ENCODE results near the gene CREBZF.
"Not testable (repeated sequence)": the region's sequence is repeated elsewhere in the genome, so short reads cannot be mapped to it uniquely, and the experiment has no call there.

The CREBZF gene

GRCh38 chr11:85685820-85686459 is 21.0 kb upstream of the CREBZF start, which contains the start of gene CCDC89:
Gene CCDC89 (minus strand): TSS chr11:85686195. CDS start chr11:85686130, 65 bp downstream.
- Histone ChIP-seq H3K27me3 (ENCODE audit: insufficient read depth, low read length) (no peaks in the 10 kb centered on the region), H3K9ac (ENCODE audit: low read depth, low read length) (no peak within 1 kb of the TSS), H3K36me3 (ENCODE audit: insufficient read depth, low read depth, low read length) (no peaks in the 10 kb centered on the region), H3K4me1 (ENCODE audit: insufficient read depth, low read length) (peaks cover 1% of the 10 kb centered on the region; the same call in 1 of the 2 replicates), H3K9me3 (ENCODE audit: insufficient read depth, low read depth, low read length) (no peaks in the 10 kb centered on the region), H3K27ac (ENCODE audit: low read length) (no peak within 1 kb of the TSS), H3K4me3 (ENCODE audit: low read length) (no peak within 1 kb of the TSS)

DNA sequence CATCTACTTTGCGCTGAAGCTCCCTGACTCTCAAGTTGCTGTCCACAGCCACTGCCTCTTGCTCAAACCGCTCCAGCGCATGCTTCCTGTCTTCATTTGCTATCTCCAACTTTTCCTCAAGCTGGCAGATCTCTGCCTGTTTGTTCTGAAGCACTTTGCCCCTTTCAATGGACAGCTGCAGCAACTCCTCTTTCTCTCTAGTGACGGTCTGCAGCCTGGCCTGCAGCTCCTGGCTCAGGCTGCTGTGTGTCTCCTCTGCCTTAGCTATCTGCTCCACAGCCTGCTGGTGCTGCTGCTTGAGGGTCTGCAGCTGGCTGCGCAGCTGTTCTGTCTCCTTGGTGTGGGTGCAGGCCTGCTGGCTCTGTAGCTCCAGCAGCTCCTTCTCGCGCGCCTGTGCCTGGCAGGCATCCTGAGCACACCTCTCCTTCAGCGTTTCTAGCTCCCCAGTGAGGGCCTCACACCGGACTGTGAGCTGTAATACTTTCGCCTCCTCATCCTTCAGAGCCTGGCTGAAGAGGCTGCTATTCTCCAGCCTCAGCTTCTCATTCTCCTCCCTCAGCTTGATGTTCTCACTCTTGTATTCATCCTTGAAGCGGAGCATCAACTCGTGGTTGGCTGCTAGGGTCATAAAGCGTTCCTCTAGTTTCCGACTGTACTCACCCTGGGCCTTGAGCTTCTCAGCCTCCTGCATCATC is 20.3 kb upstream of the CREBZF start:
- H3K4me1 ChIP-seq (ENCODE audit: insufficient read depth, low read length) = peaks cover 5% of the 10 kb centered on the region; the same call in 1 of the 2 replicates
- no peak overlapping the region for H3K27ac ChIP-seq (ENCODE audit: low read length)
- no peak overlapping the region for H3K9ac ChIP-seq (ENCODE audit: low read depth, low read length)
- H3K36me3 ChIP-seq (ENCODE audit: insufficient read depth, low read depth, low read length) = no peaks in the 10 kb centered on the region
- no peaks in the 10 kb centered on the region for H3K27me3 ChIP-seq (ENCODE audit: insufficient read depth, low read length)
- no peaks in the 10 kb centered on the region for H3K9me3 ChIP-seq (ENCODE audit: insufficient read depth, low read depth, low read length)
- no peak overlapping the region for H3K4me3 ChIP-seq (ENCODE audit: low read length)

- no peaks in the 10 kb centered on the region for H3K27me3 ChIP-seq (ENCODE audit: insufficient read depth, low read length)
- H3K4me1 ChIP-seq (ENCODE audit: insufficient read depth, low read length) = peaks cover 13% of the 10 kb centered on the region; the same call in 1 of the 2 replicates
- H3K27ac ChIP-seq (ENCODE audit: low read length) = no peak overlapping the region
- H3K36me3 ChIP-seq (ENCODE audit: insufficient read depth, low read depth, low read length) = no peaks in the 10 kb centered on the region
- no peak overlapping the region for H3K9ac ChIP-seq (ENCODE audit: low read depth, low read length)
- no peaks in the 10 kb centered on the region for H3K9me3 ChIP-seq (ENCODE audit: insufficient read depth, low read depth, low read length)
- H3K4me3 ChIP-seq (ENCODE audit: low read length) = no peak overlapping the region
Observed at GRCh38 chr11:85682330-85683305, 17.7 kb upstream of the CREBZF start.

- no peak overlapping the region for H3K9ac ChIP-seq (ENCODE audit: low read depth, low read length)
- H3K36me3 ChIP-seq (ENCODE audit: insufficient read depth, low read depth, low read length) = no peaks in the 10 kb centered on the region
- peaks cover 16% of the 10 kb centered on the region; the same call in 1 of the 2 replicates for H3K4me1 ChIP-seq (ENCODE audit: insufficient read depth, low read length)
- no peak overlapping the region for H3K4me3 ChIP-seq (ENCODE audit: low read length)
- H3K9me3 ChIP-seq (ENCODE audit: insufficient read depth, low read depth, low read length) = no peaks in the 10 kb centered on the region
- H3K27ac ChIP-seq (ENCODE audit: low read length) = no peak overlapping the region
- H3K27me3 ChIP-seq (ENCODE audit: insufficient read depth, low read length) = no peaks in the 10 kb centered on the region
Observed at GRCh38 chr11:85680897-85681296, 16.0 kb upstream of the CREBZF start.

- Histone ChIP-seq H3K27me3 (ENCODE audit: insufficient read depth, low read length) (0 out of 2 replicates have a peak, but pooled peaks cover under 1% of the 10 kb centered on the region), H3K36me3 (ENCODE audit: insufficient read depth, low read depth, low read length) (no peaks in the 10 kb centered on the region), H3K9ac (ENCODE audit: low read depth, low read length) (no peak overlapping the region), H3K4me1 (ENCODE audit: insufficient read depth, low read length) (peaks cover 16% of the 10 kb centered on the region; the same call in 1 of the 2 replicates), H3K27ac (ENCODE audit: low read length) (no peak overlapping the region), H3K4me3 (ENCODE audit: low read length) (no peak overlapping the region), H3K9me3 (ENCODE audit: insufficient read depth, low read depth, low read length) (no peaks in the 10 kb centered on the region)
Observed at GRCh38 chr11:85679576-85679975, 14.6 kb upstream of the CREBZF start.

GRCh38 chr11:85673393-85673792 is 8.5 kb upstream of the CREBZF start:
- H3K4me3 ChIP-seq (ENCODE audit: low read length) = no peak overlapping the region
- no peaks in the 10 kb centered on the region for H3K9me3 ChIP-seq (ENCODE audit: insufficient read depth, low read depth, low read length)
- no peaks in the 10 kb centered on the region for H3K36me3 ChIP-seq (ENCODE audit: insufficient read depth, low read depth, low read length)
- no peak overlapping the region for H3K27ac ChIP-seq (ENCODE audit: low read length)
- H3K27me3 ChIP-seq (ENCODE audit: insufficient read depth, low read length) = peaks cover 19% of the 10 kb centered on the region; the same call in 1 of the 2 replicates
- peaks cover 4% of the 10 kb centered on the region; the same call in 1 of the 2 replicates for H3K4me1 ChIP-seq (ENCODE audit: insufficient read depth, low read length)
- no peak overlapping the region for H3K9ac ChIP-seq (ENCODE audit: low read depth, low read length)

GRCh38 chr11:85672105-85672902 is 7.4 kb upstream of the CREBZF start:
- H3K9me3 ChIP-seq (ENCODE audit: insufficient read depth, low read depth, low read length) = no peaks in the 10 kb centered on the region
- H3K4me1 ChIP-seq (ENCODE audit: insufficient read depth, low read length) = no peaks in the 10 kb centered on the region; the same call in 1 of the 2 replicates
- no peaks in the 10 kb centered on the region for H3K36me3 ChIP-seq (ENCODE audit: insufficient read depth, low read depth, low read length)
- H3K27me3 ChIP-seq (ENCODE audit: insufficient read depth, low read length) = peaks cover 19% of the 10 kb centered on the region; the same call in 1 of the 2 replicates
- no peak overlapping the region for H3K9ac ChIP-seq (ENCODE audit: low read depth, low read length)
- H3K27ac ChIP-seq (ENCODE audit: low read length) = no peak overlapping the region
- no peak overlapping the region for H3K4me3 ChIP-seq (ENCODE audit: low read length)

GRCh38 chr11:85670949-85671663 is 6.2 kb upstream of the CREBZF start:
- not testable (repeated sequence) for H3K4me1 ChIP-seq (ENCODE audit: insufficient read depth, low read length); H3K9me3 ChIP-seq (ENCODE audit: insufficient read depth, low read depth, low read length); H3K27ac ChIP-seq (ENCODE audit: low read length); H3K36me3 ChIP-seq (ENCODE audit: insufficient read depth, low read depth, low read length); H3K9ac ChIP-seq (ENCODE audit: low read depth, low read length); H3K4me3 ChIP-seq (ENCODE audit: low read length)
- H3K27me3 ChIP-seq (ENCODE audit: insufficient read depth, low read length) = peaks cover 19% of the 10 kb centered on the region; the same call in 1 of the 2 replicates

- Histone ChIP-seq H3K36me3 (ENCODE audit: insufficient read depth, low read depth, low read length) (peaks cover 2% of the 10 kb centered on the region; the same call in 1 of the 2 replicates), H3K4me1 (ENCODE audit: insufficient read depth, low read length) (peaks cover 5% of the 10 kb centered on the region; the same call in 1 of the 2 replicates), H3K27me3 (ENCODE audit: insufficient read depth, low read length) (peaks cover 9% of the 10 kb centered on the region; the same call in 1 of the 2 replicates), H3K9ac (ENCODE audit: low read depth, low read length) (no peak overlapping the region), H3K27ac (ENCODE audit: low read length) (no peak overlapping the region), H3K4me3 (ENCODE audit: low read length) (no peak overlapping the region), H3K9me3 (ENCODE audit: insufficient read depth, low read depth, low read length) (no peaks in the 10 kb centered on the region)
Observed at GRCh38 chr11:85668157-85668556, 3.2 kb upstream of the CREBZF start.

GRCh38 chr11:85666687-85667086 is 1.8 kb upstream of the CREBZF start:
- no peak overlapping the region for H3K4me3 ChIP-seq (ENCODE audit: low read length)
- no peaks in the 10 kb centered on the region for H3K9me3 ChIP-seq (ENCODE audit: insufficient read depth, low read depth, low read length)
- no peaks in the 10 kb centered on the region for H3K27me3 ChIP-seq (ENCODE audit: insufficient read depth, low read length)
- H3K27ac ChIP-seq (ENCODE audit: low read length) = no peak overlapping the region
- H3K9ac ChIP-seq (ENCODE audit: low read depth, low read length) = no peak overlapping the region
- peaks cover 14% of the 10 kb centered on the region for H3K36me3 ChIP-seq (ENCODE audit: insufficient read depth, low read depth, low read length)
- H3K4me1 ChIP-seq (ENCODE audit: insufficient read depth, low read length) = peaks cover 5% of the 10 kb centered on the region; the same call in 1 of the 2 replicates

All from iPS-20b (cell line).